ENCODE data around the gene ZNF148. TPM values are rescaled to one million over a fixed set of nuclear protein-coding genes. Genes with fewer than 3 reads are reported as not detected.

The ZNF148 gene
- total RNA-seq, 6 experiments from 2014 or later = 14.3 to 22.6 (median 20.4) TPM

- DNase-seq = no peak
- Histone ChIP-seq H3K9me3 (no peaks in the 10 kb centered on the region), H3K4me1 (no peaks in the 10 kb centered on the region), H3K36me3 (peaks cover 0 to 5% (median 2%) of the 10 kb centered on the region in 4 donors), H3K27me3 (no peaks in the 10 kb centered on the region), H3K4me3 (no peak overlapping the region), H3K27ac (no peak overlapping the region)
- TF ChIP-seq CTCF (IDR thresholded peaks at IDR 0.05) (no peak), POLR2A (IDR thresholded peaks at IDR 0.05) (no peak)
- intact Hi-C loops (cut with DNase I) = no loop called here
- no peak for ATAC-seq
Measured at GRCh38 chr3:125325746-125326145, 49.4 kb downstream of the ZNF148 start.

GRCh38 chr3:125324341-125324740 is 50.8 kb downstream of the ZNF148 start:
- WGBS (ENCODE audit: insufficient coverage, low coverage, low lambda C conversion rate, missing lambda C conversion rate) = 67% methylated on average over 1 of the region's 1 CpG
- intact Hi-C loops (cut with DNase I) = no loop called here
- TF ChIP-seq CTCF (IDR thresholded peaks at IDR 0.05) (no peak), POLR2A (IDR thresholded peaks at IDR 0.05) (no peak)

DNA sequence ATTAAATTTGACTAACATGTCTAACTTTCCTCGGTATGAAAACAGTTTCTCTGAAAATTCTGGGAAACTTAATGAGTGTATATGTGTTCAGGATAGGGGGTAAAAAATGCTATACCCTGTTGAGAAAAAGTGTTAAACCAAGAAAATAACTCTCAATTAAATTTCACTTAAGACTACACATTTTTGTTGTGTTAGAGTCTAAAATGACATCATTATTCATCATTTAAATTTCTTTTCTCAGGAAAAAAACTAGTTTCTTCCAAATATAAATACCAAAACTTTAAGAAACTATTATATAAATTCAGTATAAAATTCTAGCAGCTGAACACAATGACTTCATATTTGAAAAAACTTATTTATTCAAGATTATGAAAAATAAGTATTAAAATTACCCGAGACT is 52.2 kb downstream of the ZNF148 start:
- WGBS (ENCODE audit: insufficient coverage, low coverage, low lambda C conversion rate, missing lambda C conversion rate) = 100% methylated on average over 2 of the region's 2 CpGs
- TF ChIP-seq POLR2A (IDR thresholded peaks at IDR 0.05) (no peak), CTCF (IDR thresholded peaks at IDR 0.05) (no peak)
- H3K4me3 ChIP-seq = no peak overlapping the region
- ATAC-seq (no peak), DNase-seq (no peak)
- no peaks in the 10 kb centered on the region for H3K27me3 ChIP-seq
- H3K9me3 ChIP-seq = no peaks in the 10 kb centered on the region
- intact Hi-C loops (cut with DNase I) = no loop called here
- H3K36me3 ChIP-seq = peaks cover 0 to 2% (median 0%) of the 10 kb centered on the region in 4 donors
- no peak overlapping the region for H3K27ac ChIP-seq
- H3K4me1 ChIP-seq = no peaks in the 10 kb centered on the region

More at GRCh38 chr3:125324341-125324740, 50.8 kb downstream of the ZNF148 start:
- Histone ChIP-seq H3K27ac (no peak overlapping the region), H3K4me1 (no peaks in the 10 kb centered on the region), H3K4me3 (no peak overlapping the region), H3K27me3 (no peaks in the 10 kb centered on the region), H3K9me3 (no peaks in the 10 kb centered on the region), H3K36me3 (peaks cover 0 to 5% (median under 1%) of the 10 kb centered on the region in 4 donors)
- no peak for DNase-seq
- ATAC-seq = no peak

DNA sequence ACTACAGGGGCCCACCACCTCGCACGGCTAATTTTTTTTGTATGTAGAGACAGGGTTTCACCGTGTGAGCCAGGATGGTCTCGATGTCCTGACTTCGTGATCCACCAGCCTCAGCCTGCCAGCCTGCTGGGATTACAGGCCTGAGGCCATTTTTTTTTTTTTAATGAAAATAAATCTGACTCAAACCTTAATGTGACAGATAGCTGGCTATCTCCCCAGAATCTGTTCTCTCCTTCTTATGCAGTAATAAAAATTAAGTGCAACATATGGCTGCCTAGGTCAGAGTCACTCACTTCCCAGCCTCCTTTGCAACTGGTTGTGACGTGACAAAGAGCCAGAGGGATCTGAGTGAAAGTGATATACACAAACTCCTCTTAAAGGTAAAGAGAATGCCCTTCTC is 53.0 kb downstream of the ZNF148 start:
- intact Hi-C loops (cut with DNase I) = no loop called here
- no peak overlapping the region for H3K4me3 ChIP-seq
- H3K27me3 ChIP-seq = no peaks in the 10 kb centered on the region
- no peaks in the 10 kb centered on the region for H3K9me3 ChIP-seq
- no peaks in the 10 kb centered on the region for H3K4me1 ChIP-seq
- TF ChIP-seq POLR2A (IDR thresholded peaks at IDR 0.05) = no peak
- H3K36me3 ChIP-seq = peaks cover 0 to 1% (median 0%) of the 10 kb centered on the region in 4 donors
- no peak for DNase-seq
- H3K27ac ChIP-seq = no peak overlapping the region
- WGBS (ENCODE audit: insufficient coverage, low coverage, low lambda C conversion rate, missing lambda C conversion rate) = 94% methylated on average over 6 of the region's 6 CpGs
- ATAC-seq = no peak

DNA sequence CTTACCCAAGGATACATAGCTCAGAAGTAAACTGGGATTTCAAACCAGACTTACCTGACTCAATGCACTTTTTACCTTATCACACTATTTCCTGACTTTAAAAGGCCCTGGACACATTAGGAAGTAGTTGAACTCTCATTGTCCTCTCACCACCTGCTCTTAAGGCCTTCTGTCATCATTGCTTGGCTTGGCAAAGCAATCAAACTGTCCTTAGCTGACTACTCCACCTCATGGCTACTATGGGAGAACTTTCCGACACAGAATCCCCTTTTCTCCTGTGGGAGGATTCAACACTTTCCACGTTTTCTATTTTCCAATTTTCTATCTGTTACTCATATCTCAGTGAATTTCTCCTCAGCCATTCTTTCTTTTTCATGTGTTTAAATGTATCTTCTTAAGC is 55.4 kb downstream of the ZNF148 start:
- Histone ChIP-seq H3K27ac (no peak overlapping the region), H3K9me3 (no peaks in the 10 kb centered on the region), H3K4me1 (no peaks in the 10 kb centered on the region), H3K36me3 (no peaks in the 10 kb centered on the region), H3K4me3 (no peak overlapping the region), H3K27me3 (no peaks in the 10 kb centered on the region)
- DNase-seq (no peak), ATAC-seq (peak in 2 of 4 donors; percentile 22 to 45)
- TF ChIP-seq POLR2A (IDR thresholded peaks at IDR 0.05) (no peak), CTCF (IDR thresholded peaks at IDR 0.05) (no peak)
- intact Hi-C loops (cut with DNase I) = no loop called here
- WGBS (ENCODE audit: insufficient coverage, low coverage, low lambda C conversion rate, missing lambda C conversion rate) = 94% methylated on average over 2 of the region's 2 CpGs
